Measurements from ENCODE around the gene GTPBP10. TPM values are rescaled to one million over a fixed set of nuclear protein-coding genes. Genes with fewer than 3 reads are reported as not detected.

Gene GTPBP10
- total RNA-seq, 2 donors from 2014 or later = 31.2 to 68.7 TPM

- Mint-ChIP-seq H3K36me3 (peaks cover 0 to 11% of the 10 kb centered on the region in 2 donors), H3K9me3 (no peaks in the 10 kb centered on the region), H3K27ac (no peak overlapping the region)
- no peak for ATAC-seq
- no peak for DNase-seq (ENCODE audit: low spot score in 2 of 2)
These were observed 60.9 kb downstream of the GTPBP10 start for GRCh38 chr7:90407484-90407821.

GRCh38 chr7:90408142-90408541 lies 61.6 kb downstream of the GTPBP10 start:
- Mint-ChIP-seq H3K9me3 (no peaks in the 10 kb centered on the region), H3K36me3 (peaks cover 0 to 10% of the 10 kb centered on the region in 2 donors), H3K27ac (no peak overlapping the region)
- ATAC-seq (no peak), DNase-seq (ENCODE audit: low spot score in 2 of 2) (no peak)

GRCh38 chr7:90409667-90410066 lies 63.2 kb downstream of the GTPBP10 start:
- H3K9me3 Mint-ChIP-seq = no peaks in the 10 kb centered on the region
- H3K36me3 Mint-ChIP-seq = peaks cover 0 to 5% of the 10 kb centered on the region in 2 donors
- no peak for DNase-seq (ENCODE audit: low spot score in 2 of 2)

GRCh38 chr7:90411510-90411909 lies 65.0 kb downstream of the GTPBP10 start:
- peaks cover 0 to 5% of the 10 kb centered on the region in 2 donors for H3K36me3 Mint-ChIP-seq
- ATAC-seq (no peak), DNase-seq (ENCODE audit: low spot score in 2 of 2) (no peak)
- H3K27ac Mint-ChIP-seq = no peak overlapping the region
- H3K9me3 Mint-ChIP-seq = no peaks in the 10 kb centered on the region

More at GRCh38 chr7:90409667-90410066, 63.2 kb downstream of the GTPBP10 start:
- no peak for ATAC-seq
- H3K27ac Mint-ChIP-seq = no peak overlapping the region

GRCh38 chr7:90412458-90413184 lies 66.1 kb downstream of the GTPBP10 start:
- ATAC-seq (peak in 1 of 2 donors; percentile 59), DNase-seq (ENCODE audit: low spot score in 2 of 2) (peak in 1 of 2 donors; percentile 10)
- Mint-ChIP-seq H3K27ac (no peak overlapping the region), H3K9me3 (no peaks in the 10 kb centered on the region), H3K36me3 (peaks cover 0 to 5% of the 10 kb centered on the region in 2 donors)

- Mint-ChIP-seq H3K36me3 (peaks cover 0 to 5% of the 10 kb centered on the region in 2 donors), H3K27ac (no peak overlapping the region), H3K9me3 (no peaks in the 10 kb centered on the region)
- DNase-seq (ENCODE audit: low spot score in 2 of 2) (no peak), ATAC-seq (no peak)
These were observed 66.6 kb downstream of the GTPBP10 start for GRCh38 chr7:90413185-90413528.

- ATAC-seq (no peak), DNase-seq (ENCODE audit: low spot score in 2 of 2) (no peak)
- Mint-ChIP-seq H3K36me3 (peaks cover 0 to 4% of the 10 kb centered on the region in 2 donors), H3K9me3 (no peaks in the 10 kb centered on the region), H3K27ac (no peak overlapping the region)
These were observed 75.1 kb downstream of the GTPBP10 start for GRCh38 chr7:90421651-90422050.

GRCh38 chr7:90424720-90425119 lies 78.2 kb downstream of the GTPBP10 start:
- peaks cover 0 to 4% of the 10 kb centered on the region in 2 donors for H3K36me3 Mint-ChIP-seq
- DNase-seq (ENCODE audit: low spot score in 2 of 2) (no peak), ATAC-seq (peak; percentile 86 to 93)
- no peaks in the 10 kb centered on the region for H3K9me3 Mint-ChIP-seq
- peak overlapping the region; percentile 1 to 12 for H3K27ac Mint-ChIP-seq

- DNase-seq (ENCODE audit: low spot score in 2 of 2) (no peak), ATAC-seq (peak; percentile 53 to 74)
- H3K27ac Mint-ChIP-seq = peak overlapping the region; percentile 1 to 12
These were observed 78.9 kb downstream of the GTPBP10 start for GRCh38 chr7:90425376-90425775.

GRCh38 chr7:90430614-90431460 lies 84.3 kb downstream of the GTPBP10 start:
- no peaks in the 10 kb centered on the region for H3K9me3 Mint-ChIP-seq
- H3K27ac Mint-ChIP-seq = peak overlapping the region in 1 of 2 donors; percentile 49
- DNase-seq (ENCODE audit: low spot score in 2 of 2) = no peak
- no peak for ATAC-seq
- H3K36me3 Mint-ChIP-seq = peaks cover 0 to 6% of the 10 kb centered on the region in 2 donors

More at GRCh38 chr7:90425376-90425775, 78.9 kb downstream of the GTPBP10 start:
- Mint-ChIP-seq H3K36me3 (peaks cover 0 to 4% of the 10 kb centered on the region in 2 donors), H3K9me3 (no peaks in the 10 kb centered on the region)

- no peak overlapping the region for H3K27ac Mint-ChIP-seq
- ATAC-seq (no peak), DNase-seq (ENCODE audit: low spot score in 2 of 2) (no peak)
- H3K9me3 Mint-ChIP-seq = no peaks in the 10 kb centered on the region
- peaks cover 0 to 6% of the 10 kb centered on the region in 2 donors for H3K36me3 Mint-ChIP-seq
These were observed 86.2 kb downstream of the GTPBP10 start for GRCh38 chr7:90432752-90433151.

- peaks cover 0 to 6% of the 10 kb centered on the region in 2 donors for H3K36me3 Mint-ChIP-seq
- DNase-seq (ENCODE audit: low spot score in 2 of 2) (no peak), ATAC-seq (no peak)
- H3K27ac Mint-ChIP-seq = no peak overlapping the region
- no peaks in the 10 kb centered on the region for H3K9me3 Mint-ChIP-seq
These were observed 86.7 kb downstream of the GTPBP10 start for GRCh38 chr7:90433221-90433620.

Other genes starting within 250 kb of the GTPBP10 start
- gene STEAP1, start 192.2 kb upstream of the GTPBP10 start, total RNA-seq = 1 to 10 TPM in 1 of 2 donors, under 1 TPM in 1; 0.30 to 2.6 TPM
- not detected for gene STEAP2, start 135.0 kb upstream of the GTPBP10 start, total RNA-seq
- under 1 TPM; 0.23 to 0.39 TPM for gene CFAP69, start 101.5 kb upstream of the GTPBP10 start, total RNA-seq
- gene FAM237B, start 25.4 kb upstream of the GTPBP10 start, total RNA-seq = not detected
- 10 to 100 TPM in 1 of 2 donors, 1 to 10 TPM in 1; 2.8 to 11.3 TPM for gene CLDN12, start 56.7 kb downstream of the GTPBP10 start, total RNA-seq
- not detected for gene PTTG1IP2, start 122.9 kb downstream of the GTPBP10 start, total RNA-seq
- under 1 TPM; 0.05 to 0.80 TPM for gene CDK14, start 249.6 kb downstream of the GTPBP10 start, total RNA-seq

Data from activated naive CD4-positive, alpha-beta T cell treated with anti-CD3 and anti-CD28 coated beads, Interleukin-2, amount 50 U/mL, for 72 hours (primary cell).